HFF-Myc (cell line): ENCODE measurements around the gene C11orf58.

Source experiments
- DNase-seq: peaks from one replicate; pipeline ENCODE4 v3.0.0-alpha.2; 2011; ENCODE audit warnings: low read depth; ENCODE audit errors: extremely low read depth
- H3K4me3 ChIP-seq: replicated peaks from 2 replicates; pipeline ENCODE4 v1.5.1; 2011; ENCODE audit warnings: low read depth, mild to moderate bottlenecking, control low read depth, low read length
- TF ChIP-seq, protein P1 (sequence below): IDR thresholded peaks from 2 replicates; pipeline ENCODE4 v1.5.1; 2012; ENCODE audit warnings: mild to moderate bottlenecking, low read depth, low read length, control low read depth; ENCODE audit errors: missing control alignments

Gene C11orf58

DNA sequence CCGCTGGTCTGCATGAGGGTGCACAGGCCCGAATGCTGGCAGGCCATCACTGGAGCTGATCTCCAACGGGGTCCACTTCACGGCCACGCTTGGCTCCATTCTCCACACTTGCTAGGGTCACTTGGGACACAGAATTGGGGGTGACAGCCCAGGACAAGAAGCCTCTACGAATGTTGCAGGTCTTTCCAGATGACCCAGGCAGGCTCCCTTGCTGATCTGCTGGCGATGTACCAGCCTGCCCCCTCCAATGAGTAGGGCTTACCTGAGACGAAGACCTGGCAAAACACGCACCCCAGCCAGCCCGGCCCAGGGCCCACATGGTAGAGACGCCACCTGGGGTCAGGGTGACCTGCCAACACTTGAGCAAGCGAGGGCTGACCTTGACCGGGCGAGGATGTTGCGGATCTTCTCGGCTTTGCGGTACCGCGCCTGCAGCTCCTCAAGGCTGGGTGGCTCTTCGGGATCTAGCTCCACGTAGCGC is 44.9 kb downstream of the C11orf58 start:
- H3K4me3 ChIP-seq: no peak overlapping the region
- no peak for DNase-seq
- TF ChIP-seq, protein P1, sequence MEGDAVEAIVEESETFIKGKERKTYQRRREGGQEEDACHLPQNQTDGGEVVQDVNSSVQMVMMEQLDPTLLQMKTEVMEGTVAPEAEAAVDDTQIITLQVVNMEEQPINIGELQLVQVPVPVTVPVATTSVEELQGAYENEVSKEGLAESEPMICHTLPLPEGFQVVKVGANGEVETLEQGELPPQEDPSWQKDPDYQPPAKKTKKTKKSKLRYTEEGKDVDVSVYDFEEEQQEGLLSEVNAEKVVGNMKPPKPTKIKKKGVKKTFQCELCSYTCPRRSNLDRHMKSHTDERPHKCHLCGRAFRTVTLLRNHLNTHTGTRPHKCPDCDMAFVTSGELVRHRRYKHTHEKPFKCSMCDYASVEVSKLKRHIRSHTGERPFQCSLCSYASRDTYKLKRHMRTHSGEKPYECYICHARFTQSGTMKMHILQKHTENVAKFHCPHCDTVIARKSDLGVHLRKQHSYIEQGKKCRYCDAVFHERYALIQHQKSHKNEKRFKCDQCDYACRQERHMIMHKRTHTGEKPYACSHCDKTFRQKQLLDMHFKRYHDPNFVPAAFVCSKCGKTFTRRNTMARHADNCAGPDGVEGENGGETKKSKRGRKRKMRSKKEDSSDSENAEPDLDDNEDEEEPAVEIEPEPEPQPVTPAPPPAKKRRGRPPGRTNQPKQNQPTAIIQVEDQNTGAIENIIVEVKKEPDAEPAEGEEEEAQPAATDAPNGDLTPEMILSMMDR: no peak

DNA sequence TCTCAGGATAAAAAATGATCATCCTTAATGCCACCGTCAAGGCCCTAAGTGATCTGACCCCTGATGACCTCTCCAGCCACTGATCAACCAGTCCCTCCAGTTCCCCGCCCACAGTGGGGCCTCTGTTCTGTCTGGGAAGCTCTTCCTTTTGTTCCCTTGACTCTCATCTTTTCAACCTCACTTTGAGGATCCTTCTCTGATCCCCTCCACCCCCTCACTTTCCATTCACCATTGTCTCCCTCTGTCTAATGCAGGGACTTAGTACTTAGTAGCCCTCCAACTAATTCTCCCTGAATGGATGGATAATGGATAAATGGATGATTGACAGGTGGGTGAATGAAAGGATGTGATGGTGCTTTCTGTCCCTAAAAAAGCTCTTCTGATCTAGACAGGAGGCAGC is 45.6 kb downstream of the C11orf58 start:
- TF ChIP-seq, protein P1: no peak
- H3K4me3 ChIP-seq: no peak overlapping the region
- DNase-seq: no peak

DNA sequence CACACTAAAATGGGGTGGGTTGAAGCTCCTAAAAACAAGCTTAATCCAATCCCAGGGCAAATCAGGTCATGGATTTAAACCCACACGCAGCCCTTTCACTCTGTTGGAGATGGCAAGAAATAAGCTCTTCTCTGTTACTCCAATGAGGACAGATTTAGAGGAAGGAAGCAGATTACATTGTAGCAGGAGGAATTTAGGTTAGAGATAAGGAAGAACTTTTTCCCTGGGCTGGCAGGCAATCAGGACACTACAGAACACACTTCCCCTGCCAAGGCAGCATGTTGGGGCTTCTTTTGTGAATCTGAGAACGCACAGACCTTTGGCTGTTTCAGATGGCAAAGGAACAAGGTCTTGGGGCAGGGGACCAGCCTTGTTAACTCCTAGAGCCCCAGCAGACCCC is 46.2 kb downstream of the C11orf58 start:
- TF ChIP-seq, protein P1: no peak
- no peak overlapping the region for H3K4me3 ChIP-seq
- DNase-seq: no peak

DNA sequence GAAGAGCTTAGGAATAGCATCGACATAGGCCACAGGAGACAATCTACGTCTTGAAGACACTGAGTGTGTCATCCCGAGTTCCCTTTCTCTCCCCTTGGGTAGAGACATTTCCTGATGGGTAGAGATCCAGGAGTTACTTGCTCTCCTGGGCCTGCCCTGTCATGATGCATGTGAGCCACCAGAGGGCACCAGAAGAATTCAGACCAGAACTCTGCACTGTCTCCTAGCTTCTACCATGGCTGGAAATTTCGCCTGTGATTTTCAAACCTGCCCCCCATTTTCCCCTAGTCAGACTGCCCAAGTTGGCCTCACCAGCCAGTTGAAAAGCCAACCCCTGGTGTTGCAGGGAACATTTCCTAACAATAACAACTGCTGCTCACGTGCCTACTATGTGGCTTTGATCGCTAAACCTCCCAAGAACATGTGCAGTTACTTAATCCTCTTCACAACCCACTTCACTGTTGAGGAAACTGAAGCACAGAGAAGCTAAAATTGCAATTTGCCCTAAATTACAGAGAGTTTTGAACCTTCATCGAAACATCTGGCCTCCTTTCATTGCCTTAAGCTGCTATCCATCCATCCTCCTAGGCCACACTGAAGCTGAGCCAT is 47.2 kb downstream of the C11orf58 start:
- TF ChIP-seq, protein P1: peak; percentile 95
- peak; percentile 56 for DNase-seq
- H3K4me3 ChIP-seq: no peak overlapping the region

DNA sequence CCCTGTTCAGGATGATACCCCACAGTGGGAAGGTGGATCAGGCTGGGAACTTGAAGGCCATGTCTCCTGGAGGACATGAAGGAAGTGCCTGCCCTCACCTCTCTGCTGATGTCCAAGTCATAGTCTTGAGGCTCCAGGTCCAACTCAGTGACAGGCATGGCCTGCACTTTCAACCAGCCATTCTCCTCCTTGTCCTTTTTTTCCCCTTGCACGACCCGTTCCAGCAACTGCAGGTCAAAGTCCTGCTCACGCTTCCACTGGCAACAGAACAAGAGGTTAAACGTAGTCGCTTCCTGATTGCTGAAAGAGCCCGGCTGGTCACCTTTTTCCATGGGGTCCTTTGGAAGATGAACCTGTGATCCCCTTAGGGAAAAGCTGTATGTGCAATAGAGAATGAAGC is 47.7 kb downstream of the C11orf58 start:
- DNase-seq: no peak
- no peak overlapping the region for H3K4me3 ChIP-seq
- TF ChIP-seq, protein P1: no peak

DNA sequence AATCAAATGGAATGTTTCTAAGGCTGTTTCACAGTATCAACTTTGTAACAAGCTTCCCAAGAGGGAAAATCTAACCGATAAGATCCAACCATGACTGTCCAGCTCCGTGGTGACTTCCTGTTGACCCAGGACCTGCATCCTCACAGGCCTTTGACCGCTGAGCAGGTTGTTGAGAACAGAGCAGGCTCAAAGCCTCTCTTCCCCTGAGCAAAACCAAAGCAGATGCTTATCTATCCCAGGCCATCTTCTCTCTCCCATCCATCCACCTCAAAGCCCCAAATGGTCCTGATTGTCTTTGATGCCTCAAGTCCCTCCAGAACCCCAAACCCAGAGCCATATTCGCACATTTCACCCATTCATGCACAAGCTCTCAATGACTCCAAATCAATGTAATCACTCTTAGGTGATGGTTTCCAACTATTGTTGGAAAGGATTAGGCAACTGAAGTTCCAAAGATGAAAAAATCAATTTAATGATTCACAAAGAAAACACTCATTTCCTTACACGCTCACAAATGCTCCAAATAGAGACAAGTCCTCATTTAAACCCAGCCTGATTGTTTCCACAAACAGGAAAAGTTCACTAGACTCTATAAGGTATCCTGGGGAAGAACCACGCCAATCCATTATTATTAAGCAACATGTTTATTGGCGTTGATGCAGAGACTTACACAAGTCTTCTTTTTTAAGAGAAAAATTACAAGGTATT is 48.7 kb downstream of the C11orf58 start:
- TF ChIP-seq, protein P1: no peak
- DNase-seq: no peak
- H3K4me3 ChIP-seq: no peak overlapping the region
